NB4 (cell line): ENCODE measurements around the gene AFF1.

ENCODE experiments used
- POLR2A ChIP-seq: IDR thresholded peaks from 2 replicates; pipeline ENCODE4 v1.6.1; 2011; ENCODE audit warnings: mild to moderate bottlenecking; ENCODE audit not compliant: insufficient read length; ENCODE audit errors: extremely low read depth
- TF ChIP-seq, protein P1 (sequence below): IDR thresholded peaks from one replicate; pipeline ENCODE4 v1.5.1; 2012; ENCODE audit warnings: low read depth, low read length

DNA sequence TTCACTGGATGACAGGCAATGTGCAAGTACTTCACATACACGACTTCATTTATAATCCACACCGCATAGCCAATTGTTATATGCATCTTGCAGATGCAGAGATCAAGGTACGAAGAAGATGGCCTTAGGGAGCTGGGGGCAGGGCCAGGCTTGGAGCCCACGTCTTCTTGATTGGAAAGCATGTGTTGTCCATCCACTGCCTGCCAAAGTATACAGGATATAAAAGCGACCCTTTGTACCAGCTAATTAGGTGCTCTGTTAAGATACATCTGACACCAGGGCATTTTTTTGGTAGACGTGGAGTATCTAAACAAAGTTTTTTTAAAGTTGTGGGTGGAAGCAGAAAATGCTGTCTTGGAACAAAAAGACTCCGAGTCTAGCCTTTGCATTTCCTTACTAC, 44.0 kb upstream of the AFF1 start:
- TF ChIP-seq, protein P1, sequence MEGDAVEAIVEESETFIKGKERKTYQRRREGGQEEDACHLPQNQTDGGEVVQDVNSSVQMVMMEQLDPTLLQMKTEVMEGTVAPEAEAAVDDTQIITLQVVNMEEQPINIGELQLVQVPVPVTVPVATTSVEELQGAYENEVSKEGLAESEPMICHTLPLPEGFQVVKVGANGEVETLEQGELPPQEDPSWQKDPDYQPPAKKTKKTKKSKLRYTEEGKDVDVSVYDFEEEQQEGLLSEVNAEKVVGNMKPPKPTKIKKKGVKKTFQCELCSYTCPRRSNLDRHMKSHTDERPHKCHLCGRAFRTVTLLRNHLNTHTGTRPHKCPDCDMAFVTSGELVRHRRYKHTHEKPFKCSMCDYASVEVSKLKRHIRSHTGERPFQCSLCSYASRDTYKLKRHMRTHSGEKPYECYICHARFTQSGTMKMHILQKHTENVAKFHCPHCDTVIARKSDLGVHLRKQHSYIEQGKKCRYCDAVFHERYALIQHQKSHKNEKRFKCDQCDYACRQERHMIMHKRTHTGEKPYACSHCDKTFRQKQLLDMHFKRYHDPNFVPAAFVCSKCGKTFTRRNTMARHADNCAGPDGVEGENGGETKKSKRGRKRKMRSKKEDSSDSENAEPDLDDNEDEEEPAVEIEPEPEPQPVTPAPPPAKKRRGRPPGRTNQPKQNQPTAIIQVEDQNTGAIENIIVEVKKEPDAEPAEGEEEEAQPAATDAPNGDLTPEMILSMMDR, result no peak
- no peak for TF ChIP-seq POLR2A
